H1 (cell line): Measurements from ENCODE around the gene SCG5.

Experiments used
- ASH2L ChIP-seq: fragments of 200-600, 300-600 bp; sonication (generic); IDR thresholded peaks from one replicate; pipeline ENCODE4 v1.7.1; 2017; ENCODE audit warnings: low read length
- EP300 ChIP-seq, 2 experiments: IDR thresholded peaks; 1 replicate in 1 of 2; 2 replicates in 1 of 2; pipeline ENCODE4 v1.6.1; 2011 to 2012; ENCODE audit warnings: low read depth in 2 of 2, low read length in 2 of 2, mild to moderate bottlenecking in 2 of 2, borderline replicate concordance in 1 of 2, inconsistent platforms in 1 of 2, moderate library complexity in 1 of 2
- JUN ChIP-seq: IDR thresholded peaks from 2 replicates; pipeline ENCODE4 v1.6.1; 2011; ENCODE audit warnings: low read depth, mild to moderate bottlenecking, improper control_type of control experiment, low read length
- KDM5A ChIP-seq: fragments of 200-600 bp; IDR thresholded peaks from 2 replicates; pipeline ENCODE4 v1.7.1; 2012; ENCODE audit warnings: mild to moderate bottlenecking, low read length, inconsistent platforms, mixed read lengths
- SP2 ChIP-seq: IDR thresholded peaks from 2 replicates; pipeline ENCODE4 v1.6.1; 2012; ENCODE audit warnings: mild to moderate bottlenecking, low read length, inconsistent platforms
- ZNF274 ChIP-seq: IDR thresholded peaks from 2 replicates; pipeline ENCODE4 v1.7.0; 2012; ENCODE audit warnings: low read length, borderline replicate concordance; ENCODE audit errors: extremely low read depth
- TF ChIP-seq, protein P1 (sequence below), 3 experiments: IDR thresholded peaks; 1 replicate in 2 of 3; 2 replicates in 1 of 3; pipeline versions ENCODE4 v1.5.1 to v1.6.1; 2011; ENCODE audit warnings: low read length in 3 of 3, mild to moderate bottlenecking in 3 of 3, inconsistent platforms in 2 of 3, low read depth in 1 of 3, moderate library complexity in 1 of 3; ENCODE audit not compliant: insufficient read depth in 1 of 3; ENCODE audit errors: control extremely low read depth in 1 of 3

DNA sequence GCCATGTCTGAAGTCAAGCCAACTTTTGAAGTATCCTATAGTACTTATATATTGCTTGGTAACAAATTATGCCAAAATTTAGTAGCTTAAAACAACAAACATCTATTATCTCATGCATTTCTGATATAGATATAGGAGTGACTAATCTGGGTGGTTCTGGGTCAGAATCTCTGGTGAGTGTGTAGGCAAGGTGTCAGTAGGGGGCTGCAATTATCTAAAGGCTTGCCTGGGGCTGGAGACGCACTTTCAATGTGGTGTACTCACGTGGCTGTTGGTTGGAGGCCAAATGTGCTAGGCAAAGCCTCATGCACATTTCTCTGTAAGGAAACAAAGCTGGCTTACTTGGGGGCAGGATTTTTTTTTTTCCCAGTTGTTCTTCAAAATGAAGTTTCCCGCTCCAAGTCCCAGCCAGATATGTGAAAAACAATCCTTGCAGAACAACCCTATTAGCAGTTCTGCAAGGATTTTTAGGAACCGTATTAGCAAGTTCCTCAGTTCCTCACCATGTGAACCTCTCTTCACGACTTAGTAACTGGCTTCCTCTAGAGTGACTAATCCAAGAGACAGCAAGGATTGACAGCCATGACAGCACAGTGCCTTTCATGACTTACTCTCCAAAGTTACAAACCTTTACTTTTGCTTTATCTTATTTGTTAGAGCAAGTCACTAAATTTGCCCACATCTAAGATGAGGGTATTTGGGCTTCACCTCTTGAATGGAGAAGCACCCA lies 102.1 kb downstream of the SCG5 start:
- TF ChIP-seq ZNF274, result no peak
- TF ChIP-seq, protein P1, sequence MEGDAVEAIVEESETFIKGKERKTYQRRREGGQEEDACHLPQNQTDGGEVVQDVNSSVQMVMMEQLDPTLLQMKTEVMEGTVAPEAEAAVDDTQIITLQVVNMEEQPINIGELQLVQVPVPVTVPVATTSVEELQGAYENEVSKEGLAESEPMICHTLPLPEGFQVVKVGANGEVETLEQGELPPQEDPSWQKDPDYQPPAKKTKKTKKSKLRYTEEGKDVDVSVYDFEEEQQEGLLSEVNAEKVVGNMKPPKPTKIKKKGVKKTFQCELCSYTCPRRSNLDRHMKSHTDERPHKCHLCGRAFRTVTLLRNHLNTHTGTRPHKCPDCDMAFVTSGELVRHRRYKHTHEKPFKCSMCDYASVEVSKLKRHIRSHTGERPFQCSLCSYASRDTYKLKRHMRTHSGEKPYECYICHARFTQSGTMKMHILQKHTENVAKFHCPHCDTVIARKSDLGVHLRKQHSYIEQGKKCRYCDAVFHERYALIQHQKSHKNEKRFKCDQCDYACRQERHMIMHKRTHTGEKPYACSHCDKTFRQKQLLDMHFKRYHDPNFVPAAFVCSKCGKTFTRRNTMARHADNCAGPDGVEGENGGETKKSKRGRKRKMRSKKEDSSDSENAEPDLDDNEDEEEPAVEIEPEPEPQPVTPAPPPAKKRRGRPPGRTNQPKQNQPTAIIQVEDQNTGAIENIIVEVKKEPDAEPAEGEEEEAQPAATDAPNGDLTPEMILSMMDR (IDR thresholded peaks at IDR 0.05; ENCODE audit: control extremely low read depth in 1 of 3, insufficient read depth in 1 of 3, low read depth in 1 of 3, low read length in 3 of 3), result no peak
- no peak for TF ChIP-seq EP300 (IDR thresholded peaks at IDR 0.05; ENCODE audit: borderline replicate concordance in 1 of 2, low read depth in 2 of 2, low read length in 2 of 2)
- no peak for TF ChIP-seq ASH2L
- TF ChIP-seq KDM5A, result no peak
- TF ChIP-seq SP2, result no peak
- no peak for TF ChIP-seq JUN
